Neutrophil (primary cell): ENCODE data around the gene EXOG.

Experiments used
- H3K27ac ChIP-seq: fragments of 200-600 bp; sonication (generic); 2 replicates; pipeline ENCODE4 v1.5.1; 2016; ENCODE audit warnings: mild to moderate bottlenecking, moderate library complexity
- H3K27me3 ChIP-seq: fragments of 200-600 bp; sonication (generic); 2 replicates; pipeline ENCODE4 v1.6.0; 2016; ENCODE audit warnings: mild to moderate bottlenecking
- H3K36me3 ChIP-seq: fragments of 200-600 bp; sonication (generic); 2 replicates; pipeline ENCODE4 v1.5.1; 2017
- H3K4me1 ChIP-seq, 2 experiments: fragments of 200-600 bp in 1 of 2; sonication (generic) in 1 of 2; 1 replicate in 1 of 2; 2 replicates in 1 of 2; pipeline versions ENCODE4 v1.5.1 to v1.6.1; 2013 to 2016; ENCODE audit warnings: low read depth in 1 of 2, low read length in 1 of 2, mild to moderate bottlenecking in 1 of 2, moderate library complexity in 1 of 2; ENCODE audit not compliant: control insufficient read depth in 1 of 2, insufficient read depth in 1 of 2
- H3K4me3 ChIP-seq, 2 experiments: fragments of 200-600 bp in 1 of 2; sonication (generic) in 1 of 2; 1 replicate in 1 of 2; 2 replicates in 1 of 2; pipeline ENCODE4 v1.5.1; 2013 to 2016; ENCODE audit warnings: low read depth in 1 of 2, low read length in 1 of 2, mild to moderate bottlenecking in 1 of 2, moderate library complexity in 1 of 2
- H3K9me3 ChIP-seq: fragments of 200-600 bp; sonication (generic); 2 replicates; pipeline ENCODE4 v1.5.1; 2016
- CTCF ChIP-seq: fragments of 200-600 bp; sonication (generic); IDR thresholded peaks from 2 replicates; pipeline ENCODE4 v1.5.1; 2016; ENCODE audit warnings: antibody characterized with exemption

Gene EXOG

GRCh38 chr3:38475716-38476115 lies 20.4 kb upstream of the EXOG start:
- H3K4me3 ChIP-seq = no peak overlapping the region
- no peaks in the 10 kb centered on the region for H3K36me3 ChIP-seq
- H3K27me3 ChIP-seq = no peaks in the 10 kb centered on the region
- H3K27ac ChIP-seq = no peak overlapping the region
- no peaks in the 10 kb centered on the region for H3K9me3 ChIP-seq
- no peak for TF ChIP-seq CTCF
- H3K4me1 ChIP-seq = no peaks in the 10 kb centered on the region

GRCh38 chr3:38476157-38476756 lies 19.9 kb upstream of the EXOG start:
- H3K9me3 ChIP-seq = no peaks in the 10 kb centered on the region
- H3K27ac ChIP-seq = no peak overlapping the region
- no peaks in the 10 kb centered on the region for H3K36me3 ChIP-seq

GRCh38 chr3:38477057-38477820 lies 18.9 kb upstream of the EXOG start:
- TF ChIP-seq CTCF = no peak
- Histone ChIP-seq H3K4me3 (no peak overlapping the region), H3K4me1 (no peaks in the 10 kb centered on the region), H3K9me3 (no peaks in the 10 kb centered on the region), H3K27me3 (no peaks in the 10 kb centered on the region), H3K27ac (no peak overlapping the region), H3K36me3 (no peaks in the 10 kb centered on the region)

More at GRCh38 chr3:38476157-38476756, 19.9 kb upstream of the EXOG start:
- TF ChIP-seq CTCF = no peak
- Histone ChIP-seq H3K4me3 (no peak overlapping the region), H3K4me1 (no peaks in the 10 kb centered on the region), H3K27me3 (no peaks in the 10 kb centered on the region)

GRCh38 chr3:38477839-38478450 lies 18.2 kb upstream of the EXOG start:
- Histone ChIP-seq H3K27ac (no peak overlapping the region), H3K36me3 (no peaks in the 10 kb centered on the region), H3K4me3 (no peak overlapping the region), H3K4me1 (no peaks in the 10 kb centered on the region), H3K27me3 (no peaks in the 10 kb centered on the region), H3K9me3 (no peaks in the 10 kb centered on the region)
- TF ChIP-seq CTCF = no peak

GRCh38 chr3:38478901-38479300 lies 17.2 kb upstream of the EXOG start:
- no peak overlapping the region for H3K4me3 ChIP-seq
- peaks cover 5 to 6% of the 10 kb centered on the region in 2 experiments for H3K4me1 ChIP-seq
- H3K36me3 ChIP-seq = no peaks in the 10 kb centered on the region
- no peaks in the 10 kb centered on the region for H3K9me3 ChIP-seq
- no peak overlapping the region for H3K27ac ChIP-seq
- H3K27me3 ChIP-seq = no peaks in the 10 kb centered on the region
- TF ChIP-seq CTCF = no peak
